Measurements from ENCODE around the gene DNAH11. TPM values are rescaled to one million over a fixed set of nuclear protein-coding genes. Genes with fewer than 3 reads are reported as not detected.

Gene DNAH11
- total and polyA plus RNA-seq, 9 of the 15 experiments (the other 6 are each of a cell fraction or from before 2014, with no cell fraction given), result under 0.01 TPM; not detected in 7

DNA sequence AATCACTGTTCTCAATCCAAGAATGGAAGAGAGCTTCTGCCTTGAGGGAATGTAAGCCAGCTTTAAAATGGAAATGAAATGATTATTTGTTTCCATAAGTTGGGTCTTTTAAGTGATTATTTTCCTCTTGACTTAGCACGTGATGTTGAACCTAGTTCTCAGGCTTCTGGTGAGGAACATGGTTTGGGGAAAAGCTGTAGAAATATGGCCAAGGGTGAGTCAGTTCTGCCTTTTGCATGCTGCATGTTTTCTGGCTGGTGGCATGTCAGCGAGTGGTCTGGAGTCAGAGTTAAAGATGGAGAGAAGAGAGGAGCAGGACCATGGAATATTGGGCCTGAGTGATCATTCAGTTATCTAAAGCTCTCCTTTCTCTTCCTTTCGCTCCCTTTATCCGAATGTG is 54.0 kb downstream of the DNAH11 start:
- ChIA-PET CTCF (ENCODE audit: low intra/inter-chr PET ratio) (no interaction called here), POLR2A (no interaction called here)
- WGBS (ENCODE audit: insufficient coverage, low coverage, missing lambda C conversion rate), result 2% methylated on average over 4 of the region's 4 CpGs
- Histone ChIP-seq H2AFZ (ENCODE audit: low read depth, low read length) (no peak overlapping the region), H3K9ac (ENCODE audit: insufficient read depth in 1 of 2, low read depth in 2 of 2, low read length in 2 of 2) (no peak overlapping the region), H3K4me3 (no peak overlapping the region), H3K4me2 (ENCODE audit: insufficient read depth, low read length) (no peak overlapping the region), H3K27me3 (ENCODE audit: control insufficient read depth in 2 of 2, insufficient read depth in 2 of 2, low read length in 2 of 2) (no peaks in the 10 kb centered on the region), H3K4me1 (replicated peaks in 1 of 2; ENCODE audit: control insufficient read depth in 2 of 2, insufficient read depth in 2 of 2, low read length in 2 of 2) (no peaks in the 10 kb centered on the region), H3K9me1 (ENCODE audit: control insufficient read depth, insufficient read depth, low read length) (no peaks in the 10 kb centered on the region), H4K20me1 (replicated peaks; ENCODE audit: control insufficient read depth, insufficient read depth, low read length) (no peaks in the 10 kb centered on the region; the same call in 1 of the 2 replicates), H3K27ac (ENCODE audit: extremely low read depth, low read depth, low read length) (no peak overlapping the region), H3K36me3 (ENCODE audit: control insufficient read depth, insufficient read depth, low read length) (no peaks in the 10 kb centered on the region), H3K79me2 (ENCODE audit: control insufficient read depth, insufficient read depth, low read length) (no peaks in the 10 kb centered on the region), H3K9me3 (replicated peaks; ENCODE audit: control insufficient read depth, insufficient read depth, low read depth, low read length) (no peaks in the 10 kb centered on the region)
- ATAC-seq (no peak), DNase-seq (ENCODE audit: extremely low read depth in 1 of 4, low spot score in 3 of 4) (no peak), FAIRE-seq (no peak)
- intact Hi-C loops (cut with micrococcal nuclease) (no loop called here), in situ Hi-C loops (cut with MboI) (no loop called here)
- BruUV-seq (replicated peaks), result no TSS peak
- TF ChIP-seq, protein P1, sequence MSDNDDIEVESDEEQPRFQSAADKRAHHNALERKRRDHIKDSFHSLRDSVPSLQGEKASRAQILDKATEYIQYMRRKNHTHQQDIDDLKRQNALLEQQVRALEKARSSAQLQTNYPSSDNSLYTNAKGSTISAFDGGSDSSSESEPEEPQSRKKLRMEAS (CRISPR knock-in tag; IDR thresholded peaks at IDR 0.05), result no peak
- TF ChIP-seq ZKSCAN8 (CRISPR knock-in tag; IDR thresholded peaks at IDR 0.05), result no peak
- TF ChIP-seq PTRF (tag; IDR thresholded peaks at IDR 0.05), result no peak
- no peak for TF ChIP-seq POLR2B (IDR thresholded peaks at IDR 0.05; ENCODE audit: low read depth, partially characterized antibody)
- no peak for TF ChIP-seq DMBX1 (CRISPR knock-in tag; IDR thresholded peaks at IDR 0.05; ENCODE audit: borderline replicate concordance)
- TF ChIP-seq HMG20B (CRISPR knock-in tag; IDR thresholded peaks at IDR 0.05), result no peak
- no peak for TF ChIP-seq YBX1 (IDR thresholded peaks at IDR 0.05)
- no peak for TF ChIP-seq PYGO2 (tag; IDR thresholded peaks at IDR 0.05)
- no peak for TF ChIP-seq ZNF583 (CRISPR knock-in tag; IDR thresholded peaks at IDR 0.05)
- TF ChIP-seq DACH1 (IDR thresholded peaks at IDR 0.05; ENCODE audit: partially characterized antibody), result no peak
- TF ChIP-seq ILK (tag; IDR thresholded peaks at IDR 0.05; ENCODE audit: borderline replicate concordance, low read depth), result no peak
- TF ChIP-seq ARNT (IDR thresholded peaks at IDR 0.05), result no peak
- TF ChIP-seq NR3C1 (CRISPR knock-in tag; IDR thresholded peaks at IDR 0.05), result no peak
- TF ChIP-seq, protein P2, sequence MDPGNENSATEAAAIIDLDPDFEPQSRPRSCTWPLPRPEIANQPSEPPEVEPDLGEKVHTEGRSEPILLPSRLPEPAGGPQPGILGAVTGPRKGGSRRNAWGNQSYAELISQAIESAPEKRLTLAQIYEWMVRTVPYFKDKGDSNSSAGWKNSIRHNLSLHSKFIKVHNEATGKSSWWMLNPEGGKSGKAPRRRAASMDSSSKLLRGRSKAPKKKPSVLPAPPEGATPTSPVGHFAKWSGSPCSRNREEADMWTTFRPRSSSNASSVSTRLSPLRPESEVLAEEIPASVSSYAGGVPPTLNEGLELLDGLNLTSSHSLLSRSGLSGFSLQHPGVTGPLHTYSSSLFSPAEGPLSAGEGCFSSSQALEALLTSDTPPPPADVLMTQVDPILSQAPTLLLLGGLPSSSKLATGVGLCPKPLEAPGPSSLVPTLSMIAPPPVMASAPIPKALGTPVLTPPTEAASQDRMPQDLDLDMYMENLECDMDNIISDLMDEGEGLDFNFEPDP (CRISPR knock-in tag; IDR thresholded peaks at IDR 0.05), result no peak
- no peak for TF ChIP-seq SRSF7 (optimal IDR thresholded peaks at IDR 0.05; ENCODE audit: low read depth, low read length)
- TF ChIP-seq SIN3B (IDR thresholded peaks at IDR 0.05; ENCODE audit: low read depth), result no peak
- no peak for TF ChIP-seq MAFF (IDR thresholded peaks at IDR 0.05; ENCODE audit: low read length)
- TF ChIP-seq HEY1 (CRISPR knock-in tag; IDR thresholded peaks at IDR 0.05; ENCODE audit: borderline replicate concordance), result no peak
- no peak for TF ChIP-seq GABPB1 (CRISPR knock-in tag; IDR thresholded peaks at IDR 0.05)

Data from K562 (cell line).